AG08395 (cell line): Measurements from ENCODE around the gene EXOC4.
A peak's percentile ranks its signal among the peaks of the same experiment; 100 is the strongest.
"Not testable (repeated sequence)": the region's sequence is repeated elsewhere in the genome, so short reads cannot be mapped to it uniquely, and the experiment has no call there.

Experiments used
- DNase-seq: peaks from one replicate; pipeline ENCODE4 v3.0.0; 2012; ENCODE audit warnings: mixed read lengths, low spot score

Gene EXOC4

DNA sequence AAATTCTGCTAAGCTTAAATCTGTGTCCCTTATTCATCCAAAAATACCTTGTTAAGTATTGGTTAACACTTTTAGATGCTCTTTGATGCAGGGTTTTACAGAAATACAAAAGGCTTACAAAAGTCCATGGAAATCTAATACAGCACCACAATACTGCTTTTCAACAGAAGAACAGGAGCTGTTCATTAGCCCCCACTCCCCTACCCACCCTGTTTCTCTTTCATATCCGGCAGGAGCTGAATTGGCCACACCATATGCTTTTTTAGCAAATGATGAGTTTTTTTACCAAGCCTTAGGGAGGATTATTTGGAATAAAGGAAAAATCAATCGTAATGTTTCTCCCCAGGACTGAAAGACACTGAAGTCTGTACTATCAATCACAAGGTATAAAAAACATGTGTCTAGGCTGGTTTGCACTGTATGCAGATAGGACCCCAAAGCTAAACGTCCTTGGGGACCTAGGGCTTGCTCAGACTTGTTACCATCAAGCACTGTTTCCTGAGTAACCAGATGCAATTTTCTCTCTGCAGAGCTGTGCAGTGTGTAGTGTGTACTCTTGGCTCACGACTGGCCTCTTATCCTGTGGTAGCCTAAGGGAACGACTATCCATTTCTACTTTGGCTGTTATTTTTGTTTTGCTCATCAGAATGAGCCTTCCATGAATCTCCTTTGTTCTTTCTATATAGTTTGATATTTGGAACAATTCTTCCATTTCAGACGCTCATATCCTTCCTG, 731.0 kb downstream of the EXOC4 start:
- no peak for DNase-seq

DNA sequence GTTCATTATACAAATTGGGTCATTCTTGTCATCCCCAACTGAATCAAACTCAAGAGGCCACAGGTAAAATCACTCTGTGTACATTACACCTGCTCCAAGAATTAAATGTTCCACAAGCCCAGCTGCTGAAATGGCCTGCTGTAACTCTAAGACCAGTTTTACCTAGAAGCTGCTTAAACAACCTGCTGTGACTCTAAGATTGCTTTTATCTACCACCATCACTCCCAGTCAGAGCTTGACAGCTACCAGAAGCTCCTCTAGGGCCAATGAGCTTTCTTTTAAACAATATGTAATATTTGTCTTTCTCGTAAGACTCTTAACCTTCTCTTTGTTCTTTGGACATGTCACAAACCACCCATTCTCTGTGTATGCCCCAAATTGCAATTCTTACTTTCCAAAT, 732.4 kb downstream of the EXOC4 start:
- no peak for DNase-seq

- DNase-seq = no peak
These were observed 734.7 kb downstream of the EXOC4 start for GRCh38 chr7:133987582-133987981.

DNA sequence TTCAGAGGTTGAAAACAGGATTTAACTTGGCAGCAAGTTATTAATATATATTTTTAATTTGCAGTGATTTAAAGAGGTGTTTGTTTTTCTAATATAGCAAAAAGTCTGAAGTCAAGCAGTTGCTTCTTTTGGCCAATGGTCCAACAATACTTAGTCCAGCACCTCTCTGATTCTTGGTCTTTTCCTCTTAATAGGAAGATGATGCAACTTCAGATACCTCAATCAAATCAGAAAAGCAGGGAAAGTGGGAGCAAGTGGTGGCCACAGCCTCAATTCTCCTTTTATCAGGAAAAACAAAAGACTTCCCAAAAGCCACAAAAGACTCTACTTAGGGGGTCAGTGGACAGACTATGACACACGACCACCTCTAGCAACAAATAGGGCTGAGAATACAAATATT, 740.7 kb downstream of the EXOC4 start:
- no peak for DNase-seq

- not testable (repeated sequence) for DNase-seq
These were observed 741.2 kb downstream of the EXOC4 start for GRCh38 chr7:133994100-133994499.

GRCh38 chr7:133997463-133997862, 744.6 kb downstream of the EXOC4 start:
- DNase-seq = no peak

- no peak for DNase-seq
These were observed 746.3 kb downstream of the EXOC4 start for GRCh38 chr7:133999178-133999577.

DNA sequence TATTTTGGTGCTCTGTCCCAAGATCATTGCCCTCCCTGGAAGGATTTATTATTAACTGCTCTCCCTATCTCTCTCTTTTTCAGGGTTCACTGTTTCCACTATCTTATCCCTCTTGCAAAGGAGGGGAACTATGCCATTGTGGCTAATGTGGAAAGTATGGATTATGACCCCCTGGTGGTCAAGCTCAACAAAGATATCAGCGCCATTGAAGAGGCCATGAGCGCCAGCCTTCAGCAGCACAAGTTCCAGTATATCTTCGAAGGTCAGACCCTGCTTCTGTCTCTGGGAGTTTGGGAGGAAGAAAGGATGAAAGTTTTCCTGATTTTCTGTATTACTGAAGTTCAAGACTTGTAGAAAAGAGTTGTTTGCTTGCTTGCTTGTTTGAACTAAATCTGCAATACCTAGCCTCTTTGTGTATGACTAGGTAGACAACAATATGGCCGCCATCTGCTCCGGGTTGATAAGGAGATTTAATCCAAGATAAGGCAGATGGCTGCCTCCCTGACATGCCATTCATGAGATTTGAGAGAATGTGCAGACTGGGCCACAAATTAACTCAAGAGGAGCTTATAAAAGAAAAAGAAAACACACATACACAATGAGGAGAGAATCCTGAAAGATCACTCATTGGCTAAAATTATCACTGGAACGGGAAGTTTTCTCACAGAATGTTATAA, 752.1 kb downstream of the EXOC4 start:
- DNase-seq = no peak

- no peak for DNase-seq
These were observed 756.6 kb downstream of the EXOC4 start for GRCh38 chr7:134009314-134010110.

DNA sequence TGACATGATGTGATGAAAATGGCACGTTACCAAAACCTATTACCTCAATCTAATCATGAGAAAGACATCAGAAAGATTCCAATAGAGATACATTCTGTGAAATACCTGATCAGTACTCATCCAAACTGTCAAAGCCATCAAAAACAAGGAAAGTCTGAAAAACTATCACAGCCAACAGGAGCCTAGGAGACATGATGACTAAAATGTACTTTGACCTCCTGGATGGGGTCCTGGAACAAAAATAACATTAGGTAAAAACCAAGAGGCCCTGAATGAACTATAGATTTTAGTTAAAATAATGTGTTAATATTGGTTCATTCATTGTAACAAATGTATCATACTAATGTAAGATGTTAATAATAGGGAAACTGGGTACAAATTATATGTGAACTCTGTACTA, 760.4 kb downstream of the EXOC4 start:
- DNase-seq = no peak

DNA sequence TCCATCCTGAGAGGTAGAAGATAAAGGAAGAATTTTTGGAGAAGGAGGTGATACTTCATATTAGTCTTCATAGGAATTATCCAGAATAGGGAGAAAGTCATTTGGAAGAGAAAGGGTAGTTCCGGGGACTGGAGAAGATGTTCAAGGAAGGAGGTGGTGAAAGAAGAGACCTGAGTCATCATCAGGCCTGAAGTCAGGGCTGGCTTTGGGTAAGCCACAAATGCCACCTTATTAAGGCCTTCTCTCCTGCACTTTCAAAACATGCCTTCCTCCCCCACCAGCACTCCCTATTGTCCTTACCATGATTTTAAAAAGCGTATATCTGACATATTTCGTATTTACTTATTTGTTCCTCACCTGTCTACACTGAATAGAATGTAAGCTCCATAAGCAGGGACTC, 762.1 kb downstream of the EXOC4 start:
- DNase-seq = peak; percentile 9

- DNase-seq = peak; percentile 46
These were observed 763.5 kb downstream of the EXOC4 start for GRCh38 chr7:134016223-134016941.

DNA sequence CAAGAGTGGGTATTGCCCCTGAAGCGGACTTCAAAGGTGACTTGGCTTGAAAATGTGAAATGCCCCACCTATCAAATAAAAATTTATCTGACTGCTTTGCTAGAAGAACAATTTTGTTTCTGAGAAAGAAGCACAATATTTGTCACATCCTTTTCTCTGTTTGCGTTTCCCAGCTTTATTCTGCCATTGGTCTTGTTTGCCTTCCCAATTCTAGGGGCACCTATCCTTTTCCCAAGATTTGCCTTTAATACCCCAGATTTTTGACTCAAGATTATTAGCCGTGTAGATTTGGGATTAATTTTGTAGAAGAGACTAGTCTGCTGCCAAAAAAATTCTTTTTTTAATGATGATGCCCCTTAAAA, 764.0 kb downstream of the EXOC4 start:
- no peak for DNase-seq

DNA sequence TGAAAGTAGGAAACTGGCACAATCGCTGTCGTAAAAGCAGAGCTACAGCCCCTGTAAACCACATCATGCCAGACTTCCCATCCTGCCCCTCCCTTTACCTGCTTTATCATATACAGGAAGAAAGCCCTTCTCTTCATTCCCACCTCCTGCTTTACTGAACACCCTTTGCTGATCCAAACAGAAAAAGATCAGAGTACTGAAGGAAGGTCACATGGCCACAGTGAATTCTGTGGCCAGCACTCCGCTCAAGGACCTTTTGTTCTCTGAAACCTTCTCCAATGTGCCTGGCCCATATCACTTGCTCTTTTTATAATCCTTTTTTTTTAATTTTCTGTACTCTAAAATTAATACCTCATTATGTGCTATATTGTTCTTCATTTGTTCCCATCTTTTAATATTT, 765.4 kb downstream of the EXOC4 start:
- DNase-seq = no peak

GRCh38 chr7:134019251-134019650, 766.4 kb downstream of the EXOC4 start:
- DNase-seq = no peak

DNA sequence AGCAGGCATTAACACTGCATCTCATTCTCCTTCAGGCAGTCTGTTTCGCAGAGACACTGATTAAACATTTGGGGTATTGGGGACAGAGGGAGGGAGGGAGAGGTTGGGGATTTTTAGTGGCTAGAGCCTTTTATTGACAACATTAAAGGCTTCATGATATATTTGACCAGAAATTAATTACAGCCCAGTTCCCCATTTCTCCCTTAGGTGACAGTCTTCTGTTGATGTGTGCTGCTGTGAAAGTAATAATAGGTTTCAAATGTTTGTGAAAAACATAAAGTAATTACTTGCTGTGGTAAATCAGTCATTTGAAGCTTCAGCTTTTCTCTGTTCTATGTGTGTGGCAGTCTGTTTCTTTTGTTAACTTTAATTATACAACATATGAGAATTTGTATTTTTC, 769.0 kb downstream of the EXOC4 start:
- no peak for DNase-seq

GRCh38 chr7:134022286-134022911, 769.5 kb downstream of the EXOC4 start:
- DNase-seq = no peak

DNA sequence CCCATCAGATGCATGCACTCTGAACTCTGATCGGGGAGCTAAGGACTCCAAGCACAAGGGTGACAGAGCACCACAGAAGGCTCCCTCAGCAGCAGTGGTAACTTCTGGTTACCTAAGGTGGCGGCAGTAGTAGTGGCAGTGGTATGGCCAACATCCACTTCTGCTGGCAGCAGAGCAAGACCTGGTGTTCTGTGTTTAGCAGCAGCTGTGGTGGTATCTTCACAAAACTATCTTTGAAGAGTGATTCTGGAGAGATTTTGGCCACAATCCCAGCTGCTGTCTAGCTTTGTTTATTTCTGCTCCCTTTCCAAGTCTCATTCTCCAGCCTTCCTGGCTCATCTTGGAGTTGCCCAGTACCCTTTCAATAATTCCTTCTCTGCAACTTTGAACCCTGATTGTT, 771.9 kb downstream of the EXOC4 start:
- DNase-seq = no peak

DNA sequence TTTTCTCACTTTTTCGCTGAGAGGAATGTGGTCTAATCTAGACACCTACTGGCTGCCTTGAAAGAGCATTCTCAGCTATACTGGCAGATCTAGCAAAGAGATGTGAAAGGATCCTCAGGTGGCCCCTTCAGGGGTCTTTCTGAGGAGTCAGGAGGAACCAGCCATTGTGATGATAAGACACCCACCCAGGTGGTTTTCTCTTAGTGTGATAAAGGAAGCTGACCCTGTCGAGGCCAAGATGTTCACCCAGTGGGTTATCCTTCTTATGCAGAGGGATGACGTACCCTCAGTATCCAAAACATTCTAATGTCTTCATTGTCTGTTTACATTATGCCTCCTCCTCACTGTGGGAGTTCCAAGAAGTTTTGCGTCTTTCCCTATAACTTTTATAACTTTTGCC, 776.0 kb downstream of the EXOC4 start:
- no peak for DNase-seq

GRCh38 chr7:134029743-134030142, 776.9 kb downstream of the EXOC4 start:
- DNase-seq = no peak

- no peak for DNase-seq
These were observed 777.6 kb downstream of the EXOC4 start for GRCh38 chr7:134030460-134030865.
